Left ventricle myocardium inferior (tissue), 1 donor: ENCODE results near the gene SLC36A4. TPM values are rescaled to one million over a fixed set of nuclear protein-coding genes. Genes with fewer than 3 reads are reported as not detected.

ENCODE experiments used
- DNase-seq: peaks from one replicate; pipeline ENCODE4 v3.0.0-alpha.2; 2020
- H3K27ac ChIP-seq: fragments of 200-600 bp; replicated peaks from 2 replicates; pipeline ENCODE4 v1.8.0; 2021
- H3K27me3 ChIP-seq: fragments of 200-600 bp; 2 replicates; pipeline ENCODE4 v1.8.0; 2021; ENCODE audit warnings: low read depth
- H3K36me3 ChIP-seq: fragments of 200-600 bp; 2 replicates; pipeline ENCODE4 v1.8.0; 2021
- H3K4me1 ChIP-seq: fragments of 200-600 bp; 2 replicates; pipeline ENCODE4 v1.8.0; 2021
- H3K4me3 ChIP-seq: fragments of 200-600 bp; 2 replicates; pipeline ENCODE4 v1.8.0; 2021; ENCODE audit warnings: mild to moderate bottlenecking, moderate library complexity
- H3K9me3 ChIP-seq: fragments of 200-600 bp; replicated peaks from 2 replicates; pipeline ENCODE4 v1.8.0; 2021
- intact Hi-C: fragments of 100-400 bp; cut with micrococcal nuclease; formaldehyde crosslinking; loops from one replicate; pipeline ENCODE4 v1.11.0; 2022
- total RNA-seq: library from RNA; stranded (reverse); fragmentation: NEBNext Ultra II Directional; extraction: Animal tissue kit (Norgen Biotek cat#: 25700); gene quantifications from one replicate; pipeline ENCODE4 v1.2.1, GENCODE V29; 2021
- TF ChIP-seq, protein P1 (sequence below): fragments of 200-600 bp; IDR thresholded peaks from 2 replicates; pipeline ENCODE4 v1.8.0; 2021; ENCODE audit warnings: antibody characterized with exemption, mild to moderate bottlenecking, borderline replicate concordance
- donor health status: DM: no; HTN: yes; CAD: no; lungs with severe emphysema.

The SLC36A4 gene
- total RNA-seq, 1 donor from 2014 or later: 7.1 TPM

DNA sequence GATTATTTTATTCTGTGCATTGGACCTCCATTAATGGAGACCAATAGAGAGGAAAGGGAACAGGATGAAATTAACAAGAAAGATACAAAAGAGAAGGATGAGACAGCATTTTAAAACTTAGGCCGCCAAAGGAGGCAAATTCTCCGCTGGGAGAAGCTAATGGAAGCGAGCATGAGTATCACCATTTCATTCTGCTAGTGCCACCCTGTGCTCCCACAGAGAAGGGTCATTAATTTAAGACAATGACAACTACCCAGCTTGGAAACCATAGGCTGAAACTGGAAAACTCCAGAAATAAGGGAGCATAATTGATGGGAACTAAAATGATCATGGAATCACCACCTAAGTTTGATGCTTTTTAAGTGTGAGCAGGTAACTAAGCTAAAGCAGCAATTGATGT is 69.2 kb downstream of the SLC36A4 start:
- H3K27me3 ChIP-seq: peaks cover 34% of the 10 kb centered on the region
- intact Hi-C loops: no loop called here
- H3K36me3 ChIP-seq: no peaks in the 10 kb centered on the region
- no peak for DNase-seq
- no peaks in the 10 kb centered on the region for H3K9me3 ChIP-seq
- peaks cover 2% of the 10 kb centered on the region for H3K4me1 ChIP-seq
- H3K4me3 ChIP-seq: no peak overlapping the region
- no peak overlapping the region for H3K27ac ChIP-seq
- TF ChIP-seq, protein P1, sequence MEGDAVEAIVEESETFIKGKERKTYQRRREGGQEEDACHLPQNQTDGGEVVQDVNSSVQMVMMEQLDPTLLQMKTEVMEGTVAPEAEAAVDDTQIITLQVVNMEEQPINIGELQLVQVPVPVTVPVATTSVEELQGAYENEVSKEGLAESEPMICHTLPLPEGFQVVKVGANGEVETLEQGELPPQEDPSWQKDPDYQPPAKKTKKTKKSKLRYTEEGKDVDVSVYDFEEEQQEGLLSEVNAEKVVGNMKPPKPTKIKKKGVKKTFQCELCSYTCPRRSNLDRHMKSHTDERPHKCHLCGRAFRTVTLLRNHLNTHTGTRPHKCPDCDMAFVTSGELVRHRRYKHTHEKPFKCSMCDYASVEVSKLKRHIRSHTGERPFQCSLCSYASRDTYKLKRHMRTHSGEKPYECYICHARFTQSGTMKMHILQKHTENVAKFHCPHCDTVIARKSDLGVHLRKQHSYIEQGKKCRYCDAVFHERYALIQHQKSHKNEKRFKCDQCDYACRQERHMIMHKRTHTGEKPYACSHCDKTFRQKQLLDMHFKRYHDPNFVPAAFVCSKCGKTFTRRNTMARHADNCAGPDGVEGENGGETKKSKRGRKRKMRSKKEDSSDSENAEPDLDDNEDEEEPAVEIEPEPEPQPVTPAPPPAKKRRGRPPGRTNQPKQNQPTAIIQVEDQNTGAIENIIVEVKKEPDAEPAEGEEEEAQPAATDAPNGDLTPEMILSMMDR: no peak

DNA sequence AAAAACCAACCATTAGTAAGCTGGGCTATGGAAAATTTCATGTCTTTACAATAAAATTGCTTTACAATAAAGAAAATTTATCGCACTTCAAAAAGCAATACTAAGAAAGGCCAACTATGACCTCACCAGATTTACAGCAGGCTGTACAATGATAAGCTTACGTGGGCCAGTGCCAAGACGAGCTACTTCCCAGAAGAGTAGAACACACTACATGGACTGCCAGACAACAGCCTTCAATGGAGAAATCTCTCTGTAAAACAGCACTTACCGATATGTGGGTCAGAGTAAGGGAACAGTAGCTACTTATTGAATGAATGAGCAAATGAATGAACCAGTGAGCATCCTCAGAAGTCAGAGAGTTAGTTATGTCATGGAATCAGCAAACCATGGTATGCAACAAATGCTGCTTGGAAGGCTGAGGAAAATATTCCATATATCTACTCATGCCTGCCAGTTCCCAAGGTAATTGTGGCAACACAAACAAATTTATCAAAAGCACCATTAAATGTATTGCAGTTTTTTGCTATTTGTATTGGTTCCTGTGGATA is 74.4 kb downstream of the SLC36A4 start:
- Histone ChIP-seq H3K4me1 (peaks cover 7% of the 10 kb centered on the region), H3K27me3 (peaks cover 29% of the 10 kb centered on the region), H3K9me3 (no peaks in the 10 kb centered on the region), H3K4me3 (no peak overlapping the region), H3K27ac (no peak overlapping the region), H3K36me3 (no peaks in the 10 kb centered on the region)
- DNase-seq: peak; percentile 53
- intact Hi-C loops: no loop called here
- TF ChIP-seq, protein P1: no peak

DNA sequence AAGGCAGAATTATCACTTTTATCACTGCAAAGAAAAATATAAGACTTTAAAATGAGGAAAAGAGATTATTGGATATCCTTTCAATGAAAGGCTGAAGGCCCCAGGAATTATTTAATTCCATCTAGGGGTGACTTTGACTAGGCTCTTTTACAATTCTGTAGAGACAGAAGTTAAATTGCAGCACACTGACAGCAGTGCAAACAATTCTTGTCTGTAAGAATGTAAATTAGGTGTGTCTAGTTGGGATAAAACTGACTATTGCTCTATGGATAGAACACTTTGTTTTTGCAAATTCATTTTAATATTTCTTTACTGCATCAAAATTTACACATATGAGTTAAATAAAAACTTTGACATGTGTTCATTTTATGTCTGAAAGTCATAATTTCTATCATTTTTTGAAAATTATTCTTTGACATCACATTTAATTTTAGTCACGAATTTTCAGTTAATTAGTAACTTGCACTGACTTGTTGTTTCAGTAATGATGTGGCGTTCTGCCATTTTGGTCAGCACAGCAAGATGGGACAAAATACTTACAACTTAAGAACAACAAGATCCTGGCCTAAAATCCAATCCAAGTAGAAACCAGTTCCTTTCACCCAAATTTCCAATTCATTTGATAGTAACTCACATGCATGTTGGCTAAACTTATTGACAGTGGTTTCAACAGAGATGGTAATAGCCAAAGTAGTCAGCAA is 75.1 kb downstream of the SLC36A4 start:
- Histone ChIP-seq H3K27me3 (peaks cover 29% of the 10 kb centered on the region), H3K36me3 (no peaks in the 10 kb centered on the region), H3K27ac (no peak overlapping the region), H3K4me3 (no peak overlapping the region), H3K4me1 (peaks cover 7% of the 10 kb centered on the region), H3K9me3 (no peaks in the 10 kb centered on the region)
- DNase-seq: no peak
- TF ChIP-seq, protein P1: no peak
- intact Hi-C loops: no loop called here

DNA sequence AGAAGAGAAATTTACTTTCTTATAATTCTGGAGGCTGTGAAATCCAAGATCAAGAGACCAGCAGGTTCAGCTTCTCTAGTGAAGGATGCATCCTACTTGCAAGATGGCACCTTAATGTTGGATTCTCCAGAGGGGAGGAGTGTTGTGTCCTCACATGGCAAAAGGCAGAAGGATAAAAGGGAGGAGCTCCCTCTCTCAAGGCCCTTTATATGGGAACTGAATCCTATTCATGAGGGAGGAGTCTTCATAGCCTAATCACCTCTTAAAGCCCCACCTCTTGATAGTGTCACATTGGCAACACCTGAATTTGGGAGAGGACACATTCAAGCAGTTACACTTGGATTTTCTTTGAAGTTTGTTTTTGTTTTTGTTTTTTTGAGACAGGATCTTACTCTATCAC is 79.5 kb downstream of the SLC36A4 start:
- Histone ChIP-seq H3K27me3 (peaks cover 19% of the 10 kb centered on the region), H3K4me1 (peaks cover 2% of the 10 kb centered on the region), H3K9me3 (no peaks in the 10 kb centered on the region), H3K27ac (no peak overlapping the region), H3K4me3 (no peak overlapping the region), H3K36me3 (no peaks in the 10 kb centered on the region)
- TF ChIP-seq, protein P1: no peak
- no peak for DNase-seq
- intact Hi-C loops: no loop called here

DNA sequence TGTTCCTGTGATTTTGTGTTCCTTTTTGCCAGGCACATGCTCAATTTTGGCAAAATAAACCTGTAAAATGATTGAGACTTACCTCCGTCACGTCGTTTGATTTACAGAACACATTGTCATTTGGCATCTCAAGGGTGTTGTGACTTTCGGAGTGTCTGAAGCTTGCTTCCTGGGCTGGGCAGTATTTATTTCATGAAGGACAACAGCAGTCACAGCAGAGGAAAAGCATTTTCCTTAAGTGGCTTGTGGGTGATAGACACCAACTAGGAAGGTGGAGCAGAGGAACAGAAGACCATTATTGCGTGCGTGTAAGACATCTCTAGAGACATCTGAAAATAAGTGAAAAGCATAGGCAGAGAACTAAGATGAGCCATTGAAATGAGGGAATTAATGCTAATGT is 80.2 kb downstream of the SLC36A4 start:
- TF ChIP-seq, protein P1: no peak
- Histone ChIP-seq H3K27ac (no peak overlapping the region), H3K27me3 (peaks cover 19% of the 10 kb centered on the region), H3K9me3 (no peaks in the 10 kb centered on the region), H3K4me3 (no peak overlapping the region), H3K36me3 (no peaks in the 10 kb centered on the region), H3K4me1 (no peaks in the 10 kb centered on the region)
- no peak for DNase-seq
- intact Hi-C loops: no loop called here
